RWPE2 (cell line): ENCODE results near the gene TM9SF1.

ENCODE experiments used
- ATAC-seq: fragments of 200-7000 bp; cut with Tn5 transposase; 3 replicates; pipeline ENCODE4 v1.9.1; 2021; ENCODE audit warnings: low read depth
- DNase-seq: peaks from one replicate; pipeline ENCODE4 v3.0.0-alpha.2; 2020; ENCODE audit warnings: low spot score
- H3K27ac ChIP-seq: fragments of 450-650 bp; 2 replicates; pipeline ENCODE4 v1.5.1; 2017; ENCODE audit warnings: mild to moderate bottlenecking; ENCODE audit not compliant: poor library complexity, severe bottlenecking
- H3K27me3 ChIP-seq: fragments of 250-450 bp; sonication (Bioruptor Pico); 2 replicates; pipeline ENCODE4 v1.5.1; 2021; ENCODE audit warnings: mild to moderate bottlenecking, moderate library complexity; ENCODE audit not compliant: insufficient read depth, poor library complexity, severe bottlenecking
- H3K36me3 ChIP-seq: fragments of 250-450 bp; sonication (Bioruptor Pico); 2 replicates; pipeline ENCODE4 v1.5.1; 2020; ENCODE audit warnings: low read depth, mild to moderate bottlenecking, moderate library complexity
- H3K4me1 ChIP-seq: fragments of 250-450 bp; sonication (Bioruptor Pico); 2 replicates; pipeline ENCODE4 v1.5.1; 2021; ENCODE audit warnings: mild to moderate bottlenecking, moderate library complexity; ENCODE audit not compliant: insufficient read depth, poor library complexity, severe bottlenecking
- H3K4me3 ChIP-seq: fragments of 250-450 bp; sonication (Bioruptor Pico); 2 replicates; pipeline ENCODE4 v1.5.1; 2021; ENCODE audit warnings: mild to moderate bottlenecking, moderate library complexity; ENCODE audit not compliant: severe bottlenecking
- H3K9me3 ChIP-seq: fragments of 250-450 bp; sonication (Bioruptor Pico); 2 replicates; pipeline ENCODE4 v1.5.1; 2021; ENCODE audit warnings: mild to moderate bottlenecking, moderate library complexity; ENCODE audit not compliant: severe bottlenecking
- TF ChIP-seq, protein P1 (sequence below): fragments of 450-650 bp; IDR thresholded peaks from one replicate; pipeline ENCODE4 v1.5.1; 2017; ENCODE audit warnings: mild to moderate bottlenecking, moderate library complexity; ENCODE audit not compliant: poor library complexity, severe bottlenecking

The TM9SF1 gene

DNA sequence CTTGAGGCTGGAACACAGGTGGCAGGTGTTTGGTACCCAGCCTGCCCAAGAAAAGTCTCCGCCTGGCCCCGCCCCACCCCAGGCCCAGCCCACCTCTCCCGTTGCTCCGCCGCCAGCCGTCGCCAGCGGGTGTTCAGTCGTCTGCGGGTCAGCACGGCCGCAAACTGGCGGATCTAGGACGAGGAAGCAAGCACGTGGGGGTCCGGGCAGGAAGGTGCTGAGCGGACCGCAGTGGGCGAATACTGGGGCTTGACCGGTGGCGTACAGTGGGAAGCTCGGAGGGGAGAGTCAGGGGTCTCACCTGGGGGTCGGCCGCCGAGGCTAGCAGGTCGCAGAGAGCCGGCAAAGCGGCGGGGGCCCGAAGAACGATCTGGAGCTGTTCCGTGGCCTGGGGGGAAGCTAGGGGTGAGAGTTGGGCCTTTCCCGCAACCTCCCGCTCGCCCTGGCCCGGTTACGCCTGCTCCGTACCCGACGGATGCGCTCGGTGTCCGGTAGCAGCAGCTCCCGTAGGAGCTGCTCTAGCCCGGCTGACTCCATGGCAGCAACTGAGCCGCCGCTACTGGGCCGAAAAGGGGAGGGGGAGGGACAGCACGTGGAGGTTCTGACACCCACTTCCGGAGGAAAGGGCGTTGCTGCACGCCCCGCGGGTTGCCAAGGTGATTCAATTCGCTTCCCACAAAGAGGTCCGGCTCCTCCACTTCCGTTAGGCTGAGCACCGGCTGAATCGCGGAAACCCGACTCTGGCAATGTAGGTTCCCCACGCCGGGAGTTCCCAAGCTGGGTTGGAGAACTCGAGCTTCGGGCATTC, 6.8 kb downstream of the TM9SF1 start, which contains the start of gene IPO4:
Gene IPO4 (minus strand): TSS at position 566 of the 808 bp plus-strand sequence. CDS start 29 bp downstream, at position 537.
- H3K36me3 ChIP-seq, result peaks cover 67% of the 10 kb centered on the region
- TF ChIP-seq, protein P1, sequence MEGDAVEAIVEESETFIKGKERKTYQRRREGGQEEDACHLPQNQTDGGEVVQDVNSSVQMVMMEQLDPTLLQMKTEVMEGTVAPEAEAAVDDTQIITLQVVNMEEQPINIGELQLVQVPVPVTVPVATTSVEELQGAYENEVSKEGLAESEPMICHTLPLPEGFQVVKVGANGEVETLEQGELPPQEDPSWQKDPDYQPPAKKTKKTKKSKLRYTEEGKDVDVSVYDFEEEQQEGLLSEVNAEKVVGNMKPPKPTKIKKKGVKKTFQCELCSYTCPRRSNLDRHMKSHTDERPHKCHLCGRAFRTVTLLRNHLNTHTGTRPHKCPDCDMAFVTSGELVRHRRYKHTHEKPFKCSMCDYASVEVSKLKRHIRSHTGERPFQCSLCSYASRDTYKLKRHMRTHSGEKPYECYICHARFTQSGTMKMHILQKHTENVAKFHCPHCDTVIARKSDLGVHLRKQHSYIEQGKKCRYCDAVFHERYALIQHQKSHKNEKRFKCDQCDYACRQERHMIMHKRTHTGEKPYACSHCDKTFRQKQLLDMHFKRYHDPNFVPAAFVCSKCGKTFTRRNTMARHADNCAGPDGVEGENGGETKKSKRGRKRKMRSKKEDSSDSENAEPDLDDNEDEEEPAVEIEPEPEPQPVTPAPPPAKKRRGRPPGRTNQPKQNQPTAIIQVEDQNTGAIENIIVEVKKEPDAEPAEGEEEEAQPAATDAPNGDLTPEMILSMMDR, result no peak
- H3K9me3 ChIP-seq, result no peaks in the 10 kb centered on the region
- no peaks in the 10 kb centered on the region for H3K27me3 ChIP-seq
- H3K27ac ChIP-seq, result peak within 1 kb of the TSS; percentile 62
- ATAC-seq, result peak; percentile 88
- peak; percentile 99 for DNase-seq
- peak within 1 kb of the TSS; percentile 77 for H3K4me3 ChIP-seq
- H3K4me1 ChIP-seq, result peaks cover 4% of the 10 kb centered on the region

DNA sequence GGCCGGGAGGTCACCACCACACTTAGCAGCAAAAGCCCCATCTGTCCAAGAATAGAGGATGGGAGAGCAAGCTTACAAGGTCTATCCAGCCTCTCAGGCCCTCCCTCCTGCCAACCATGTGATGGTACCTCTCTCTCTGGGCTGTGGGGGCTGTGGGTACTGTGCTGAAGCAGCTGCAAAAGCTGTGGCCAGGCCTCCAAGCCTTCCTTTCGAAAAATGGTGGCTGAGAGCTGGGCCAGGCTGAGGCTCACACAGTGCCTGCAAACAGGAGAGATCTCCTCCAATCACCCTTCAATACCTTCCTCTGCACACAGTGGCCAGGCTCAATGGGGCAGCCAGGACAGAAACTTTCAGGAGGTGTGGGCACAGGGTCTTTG, 7.7 kb downstream of the TM9SF1 start:
- TF ChIP-seq, protein P1, result no peak
- H3K27ac ChIP-seq, result no peak overlapping the region

DNA sequence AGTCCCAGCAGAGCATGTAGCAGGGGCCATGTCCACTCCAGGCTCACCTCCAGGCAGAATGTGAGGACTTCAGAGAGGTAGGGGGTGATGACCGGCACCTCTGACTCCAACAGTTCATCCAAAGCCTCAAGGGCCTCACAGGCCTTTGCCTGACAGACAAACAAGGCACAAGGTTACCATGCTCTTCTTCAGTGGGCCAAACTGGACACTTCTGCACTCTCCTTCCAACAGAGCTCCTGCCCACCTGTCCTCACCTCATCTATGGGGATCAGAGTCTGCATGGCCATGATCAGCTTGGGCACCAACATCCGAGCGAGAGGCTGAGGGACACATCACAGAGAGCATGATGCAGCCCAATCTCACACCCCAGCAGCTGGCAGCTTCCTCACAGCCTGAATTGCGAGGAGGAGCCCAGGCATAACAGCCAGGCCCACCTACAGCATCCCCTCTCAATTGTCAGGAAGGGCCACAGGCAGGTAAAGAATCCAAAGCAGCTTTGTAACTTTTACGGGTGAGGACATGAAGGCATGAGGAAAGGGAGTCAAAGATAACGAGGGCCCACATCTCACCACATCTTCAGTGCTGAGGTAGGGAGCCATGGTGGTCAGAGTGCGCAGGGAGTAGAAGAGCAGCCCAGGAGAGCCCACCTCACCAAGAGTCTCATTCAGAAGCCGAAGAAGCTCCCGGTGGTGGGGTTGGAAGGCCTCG, 8.3 kb downstream of the TM9SF1 start:
- no peaks in the 10 kb centered on the region for H3K9me3 ChIP-seq
- TF ChIP-seq, protein P1, result no peak
- DNase-seq (no peak), ATAC-seq (no peak)
- H3K27ac ChIP-seq, result no peak overlapping the region
- no peak overlapping the region for H3K4me3 ChIP-seq
- H3K36me3 ChIP-seq, result peaks cover 65% of the 10 kb centered on the region
- H3K27me3 ChIP-seq, result no peaks in the 10 kb centered on the region
- H3K4me1 ChIP-seq, result peaks cover 4% of the 10 kb centered on the region

More for the DNA sequence above, 7.7 kb downstream of the TM9SF1 start:
- Histone ChIP-seq H3K4me1 (peaks cover 4% of the 10 kb centered on the region), H3K27me3 (no peaks in the 10 kb centered on the region), H3K4me3 (peak overlapping the region; percentile 77), H3K9me3 (no peaks in the 10 kb centered on the region), H3K36me3 (peaks cover 69% of the 10 kb centered on the region)
- no peak for ATAC-seq
- DNase-seq, result no peak

DNA sequence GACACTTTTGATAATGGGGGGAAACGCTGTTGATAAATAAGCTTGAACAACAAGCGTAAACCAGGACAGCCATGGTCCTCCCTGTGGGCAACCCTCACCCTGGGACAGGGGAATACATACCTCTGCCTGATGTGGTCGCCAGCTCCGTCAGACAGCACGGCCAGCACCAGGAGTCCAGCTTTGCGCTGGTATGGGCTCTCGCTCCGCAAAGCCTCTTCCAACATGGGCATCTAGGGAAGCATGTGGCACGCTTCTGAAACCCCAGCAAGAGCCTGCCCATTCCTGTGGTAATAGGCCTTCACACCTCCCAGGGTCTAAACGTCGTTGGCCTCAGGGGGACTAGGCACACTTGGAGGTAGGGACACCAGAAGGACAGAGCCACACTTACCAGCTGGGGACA, 9.5 kb downstream of the TM9SF1 start:
- Histone ChIP-seq H3K27ac (no peak overlapping the region), H3K4me3 (no peak overlapping the region), H3K4me1 (peaks cover 4% of the 10 kb centered on the region), H3K36me3 (peaks cover 67% of the 10 kb centered on the region), H3K27me3 (no peaks in the 10 kb centered on the region), H3K9me3 (no peaks in the 10 kb centered on the region)
- TF ChIP-seq, protein P1, result no peak
- ATAC-seq, result no peak
- DNase-seq, result no peak
